Neural cell (in vitro differentiated cells): Measurements from ENCODE around the gene DRAM1.
"Not testable (repeated sequence)": the region's sequence is repeated elsewhere in the genome, so short reads cannot be mapped to it uniquely, and the experiment has no call there.

Experiments used
- POLR2AphosphoS5 ChIP-seq: IDR thresholded peaks from 2 replicates; pipeline ENCODE4 v1.6.1; 2012
- RAD21 ChIP-seq: fragments of 450-650 bp; conservative IDR thresholded peaks from 2 replicates; pipeline ENCODE4 v1.6.1; 2014; ENCODE audit warnings: antibody characterized with exemption, mild to moderate bottlenecking, moderate library complexity
- TAF1 ChIP-seq: IDR thresholded peaks from 2 replicates; pipeline ENCODE4 v1.6.1; 2012; ENCODE audit warnings: low read depth
- TF ChIP-seq, protein P1 (sequence below): fragments of 450-650 bp; IDR thresholded peaks from 2 replicates; pipeline ENCODE4 v1.5.1; 2014; ENCODE audit warnings: antibody characterized with exemption, mild to moderate bottlenecking, moderate library complexity; ENCODE audit not compliant: poor library complexity, severe bottlenecking

DNA sequence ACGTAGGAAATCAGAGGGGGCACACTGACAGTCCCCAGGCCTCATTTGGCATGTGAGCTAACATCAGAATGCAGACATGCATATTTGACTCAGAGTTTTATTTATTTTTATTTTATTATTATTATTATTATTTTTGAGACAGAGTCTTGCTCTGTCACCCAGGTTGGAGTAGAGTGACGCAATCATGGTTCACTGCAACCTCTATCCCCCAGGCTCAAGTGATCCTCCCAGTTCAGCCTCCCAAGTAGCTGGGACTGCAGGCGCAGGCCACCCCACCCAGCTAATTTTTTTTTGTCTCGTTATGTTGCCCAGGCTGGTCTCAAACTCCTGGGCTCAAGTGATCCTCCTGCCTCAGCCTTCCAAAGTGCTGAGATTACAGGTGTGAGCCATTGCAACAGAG, 41.4 kb downstream of the DRAM1 start:
- TF ChIP-seq, protein P1, sequence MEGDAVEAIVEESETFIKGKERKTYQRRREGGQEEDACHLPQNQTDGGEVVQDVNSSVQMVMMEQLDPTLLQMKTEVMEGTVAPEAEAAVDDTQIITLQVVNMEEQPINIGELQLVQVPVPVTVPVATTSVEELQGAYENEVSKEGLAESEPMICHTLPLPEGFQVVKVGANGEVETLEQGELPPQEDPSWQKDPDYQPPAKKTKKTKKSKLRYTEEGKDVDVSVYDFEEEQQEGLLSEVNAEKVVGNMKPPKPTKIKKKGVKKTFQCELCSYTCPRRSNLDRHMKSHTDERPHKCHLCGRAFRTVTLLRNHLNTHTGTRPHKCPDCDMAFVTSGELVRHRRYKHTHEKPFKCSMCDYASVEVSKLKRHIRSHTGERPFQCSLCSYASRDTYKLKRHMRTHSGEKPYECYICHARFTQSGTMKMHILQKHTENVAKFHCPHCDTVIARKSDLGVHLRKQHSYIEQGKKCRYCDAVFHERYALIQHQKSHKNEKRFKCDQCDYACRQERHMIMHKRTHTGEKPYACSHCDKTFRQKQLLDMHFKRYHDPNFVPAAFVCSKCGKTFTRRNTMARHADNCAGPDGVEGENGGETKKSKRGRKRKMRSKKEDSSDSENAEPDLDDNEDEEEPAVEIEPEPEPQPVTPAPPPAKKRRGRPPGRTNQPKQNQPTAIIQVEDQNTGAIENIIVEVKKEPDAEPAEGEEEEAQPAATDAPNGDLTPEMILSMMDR: not testable (repeated sequence)
- not testable (repeated sequence) for TF ChIP-seq POLR2AphosphoS5, TAF1, RAD21
